Astrocyte of the spinal cord (primary cell): Measurements from ENCODE around the gene SLC37A2.

Experiments used
- DNase-seq: peaks from one replicate; pipeline ENCODE4 v3.0.0; 2011; ENCODE audit warnings: low read depth, low spot score
- H3K4me3 ChIP-seq: 2 replicates; pipeline ENCODE4 v1.5.1; 2011; ENCODE audit warnings: low read depth, mild to moderate bottlenecking, low read length, moderate library complexity
- CTCF ChIP-seq: IDR thresholded peaks from 2 replicates; pipeline ENCODE4 v1.5.1; 2012; ENCODE audit warnings: low read depth, mild to moderate bottlenecking, low read length, inconsistent platforms
- in situ Hi-C: cut with HindIII; loops from 2 replicates; pipeline ENCODE4 v1.10.0; 2017; ENCODE audit warnings: low sequenced_read_pairs

The SLC37A2 gene

GRCh38 chr11:125092669-125093068, 29.6 kb downstream of the SLC37A2 start:
- no peak for DNase-seq
- no peak for TF ChIP-seq CTCF
- in situ Hi-C loops: no loop called here
- H3K4me3 ChIP-seq: no peak overlapping the region

- no peak for TF ChIP-seq CTCF
- in situ Hi-C loops: no loop called here
- no peak for DNase-seq
- no peak overlapping the region for H3K4me3 ChIP-seq
Measured at GRCh38 chr11:125093502-125093901, 30.4 kb downstream of the SLC37A2 start.

GRCh38 chr11:125094731-125095130, 31.6 kb downstream of the SLC37A2 start:
- DNase-seq: no peak
- no peak overlapping the region for H3K4me3 ChIP-seq
- in situ Hi-C loops: no loop called here
- TF ChIP-seq CTCF: no peak

- TF ChIP-seq CTCF: no peak
- no peak for DNase-seq
- in situ Hi-C loops: no loop called here
- H3K4me3 ChIP-seq: no peak overlapping the region
Measured at GRCh38 chr11:125100136-125100535, 37.0 kb downstream of the SLC37A2 start.

GRCh38 chr11:125101596-125101995, 38.5 kb downstream of the SLC37A2 start:
- no peak for DNase-seq
- no peak overlapping the region for H3K4me3 ChIP-seq
- no peak for TF ChIP-seq CTCF
- in situ Hi-C loops: no loop called here

- no peak for TF ChIP-seq CTCF
- no peak for DNase-seq
- in situ Hi-C loops: no loop called here
- no peak overlapping the region for H3K4me3 ChIP-seq
Measured at GRCh38 chr11:125102025-125102424, 38.9 kb downstream of the SLC37A2 start.

- in situ Hi-C loops: no loop called here
- no peak for TF ChIP-seq CTCF
- no peak for DNase-seq
- no peak overlapping the region for H3K4me3 ChIP-seq
Measured at GRCh38 chr11:125102510-125102909, 39.4 kb downstream of the SLC37A2 start.
